Rectal smooth muscle tissue (tissue), 1 donor: ENCODE data around the gene CLDN9.

Source experiments
- H3K27ac ChIP-seq: one replicate; pipeline ENCODE4 v1.7.0; 2013; ENCODE audit warnings: low read depth, low read length, inconsistent platforms
- H3K27me3 ChIP-seq: one replicate; pipeline ENCODE4 v1.7.0; 2013; ENCODE audit warnings: low read length; ENCODE audit not compliant: control insufficient read depth, insufficient read depth
- H3K36me3 ChIP-seq: one replicate; pipeline ENCODE4 v1.7.0; 2013; ENCODE audit warnings: low read length; ENCODE audit not compliant: control insufficient read depth, insufficient read depth
- H3K4me1 ChIP-seq: one replicate; pipeline ENCODE4 v1.7.0; 2013; ENCODE audit warnings: low read length; ENCODE audit not compliant: control insufficient read depth, insufficient read depth
- H3K4me3 ChIP-seq: one replicate; pipeline ENCODE4 v1.7.0; 2013; ENCODE audit warnings: low read length
- H3K9ac ChIP-seq: one replicate; pipeline ENCODE4 v1.7.0; 2013; ENCODE audit warnings: low read length

The CLDN9 gene

DNA sequence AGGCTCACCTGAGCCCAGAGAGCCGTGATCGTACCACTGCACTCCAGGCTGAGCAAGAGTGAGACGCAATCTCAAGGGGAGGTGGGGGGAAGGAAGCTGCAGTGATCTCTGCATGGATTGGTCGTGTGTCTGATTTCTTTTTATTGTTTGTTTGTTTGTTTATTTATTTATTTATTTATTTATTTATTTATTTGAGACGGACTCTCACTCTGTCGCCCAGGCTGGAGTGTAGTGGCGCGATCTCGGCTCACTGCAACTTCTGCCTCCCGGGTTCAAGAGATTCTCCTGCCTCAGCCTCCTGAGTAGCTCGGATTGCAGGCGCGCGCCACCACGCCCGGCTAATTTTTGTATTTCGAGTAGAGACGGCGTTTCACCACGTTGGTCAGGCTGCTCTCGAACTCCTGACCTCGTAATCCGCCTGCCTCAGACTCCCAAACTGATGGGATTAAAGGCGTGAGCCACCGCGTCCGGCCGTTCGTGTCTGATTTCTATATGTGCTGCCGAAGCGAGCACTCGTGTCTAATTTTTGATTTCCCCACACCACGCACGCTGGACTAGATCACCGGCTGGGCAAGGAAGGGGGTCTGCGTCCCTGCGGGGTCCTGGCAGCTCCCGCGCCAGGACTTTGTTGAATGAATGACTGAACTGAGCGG is 7.0 kb downstream of the CLDN9 start:
- peaks cover 5% of the 10 kb centered on the region for H3K27me3 ChIP-seq
- H3K36me3 ChIP-seq: no peaks in the 10 kb centered on the region
- peak overlapping the region; percentile 61 for H3K4me3 ChIP-seq
- no peak overlapping the region for H3K27ac ChIP-seq
- H3K9ac ChIP-seq: no peak overlapping the region
- H3K4me1 ChIP-seq: peaks cover 14% of the 10 kb centered on the region

DNA sequence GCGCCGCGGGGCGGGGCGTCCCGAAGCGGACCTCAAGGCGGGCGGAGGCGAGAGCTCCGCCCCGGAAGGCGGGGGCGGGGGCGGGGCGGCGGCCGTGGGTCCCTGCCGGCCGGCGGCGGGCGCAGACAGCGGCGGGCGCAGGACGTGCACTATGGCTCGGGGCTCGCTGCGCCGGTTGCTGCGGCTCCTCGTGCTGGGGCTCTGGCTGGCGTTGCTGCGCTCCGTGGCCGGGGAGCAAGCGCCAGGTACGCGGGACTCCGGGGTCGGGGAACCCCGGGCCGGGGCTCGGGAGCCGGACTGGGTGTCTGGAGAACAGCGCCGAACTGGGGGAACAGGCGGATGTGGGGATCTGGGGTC is 7.5 kb downstream of the CLDN9 start, which contains the start of gene TNFRSF12A:
TSS of gene TNFRSF12A (plus strand) at position 122 of the 357 bp plus-strand sequence. CDS start at position 152, 30 bp downstream.
- Histone ChIP-seq H3K4me1 (peaks cover 14% of the 10 kb centered on the region), H3K36me3 (no peaks in the 10 kb centered on the region), H3K4me3 (peak within 1 kb of the TSS; percentile 71), H3K27ac (peak within 1 kb of the TSS; percentile 93), H3K9ac (peak within 1 kb of the TSS; percentile 1), H3K27me3 (peaks cover 5% of the 10 kb centered on the region)

GRCh38 chr16:3020604-3021448 is 8.1 kb downstream of the CLDN9 start:
- Histone ChIP-seq H3K9ac (peak overlapping the region; percentile 1), H3K27me3 (peaks cover 5% of the 10 kb centered on the region), H3K4me3 (peak overlapping the region; percentile 71), H3K36me3 (no peaks in the 10 kb centered on the region), H3K4me1 (peaks cover 14% of the 10 kb centered on the region), H3K27ac (peak overlapping the region; percentile 93)

DNA sequence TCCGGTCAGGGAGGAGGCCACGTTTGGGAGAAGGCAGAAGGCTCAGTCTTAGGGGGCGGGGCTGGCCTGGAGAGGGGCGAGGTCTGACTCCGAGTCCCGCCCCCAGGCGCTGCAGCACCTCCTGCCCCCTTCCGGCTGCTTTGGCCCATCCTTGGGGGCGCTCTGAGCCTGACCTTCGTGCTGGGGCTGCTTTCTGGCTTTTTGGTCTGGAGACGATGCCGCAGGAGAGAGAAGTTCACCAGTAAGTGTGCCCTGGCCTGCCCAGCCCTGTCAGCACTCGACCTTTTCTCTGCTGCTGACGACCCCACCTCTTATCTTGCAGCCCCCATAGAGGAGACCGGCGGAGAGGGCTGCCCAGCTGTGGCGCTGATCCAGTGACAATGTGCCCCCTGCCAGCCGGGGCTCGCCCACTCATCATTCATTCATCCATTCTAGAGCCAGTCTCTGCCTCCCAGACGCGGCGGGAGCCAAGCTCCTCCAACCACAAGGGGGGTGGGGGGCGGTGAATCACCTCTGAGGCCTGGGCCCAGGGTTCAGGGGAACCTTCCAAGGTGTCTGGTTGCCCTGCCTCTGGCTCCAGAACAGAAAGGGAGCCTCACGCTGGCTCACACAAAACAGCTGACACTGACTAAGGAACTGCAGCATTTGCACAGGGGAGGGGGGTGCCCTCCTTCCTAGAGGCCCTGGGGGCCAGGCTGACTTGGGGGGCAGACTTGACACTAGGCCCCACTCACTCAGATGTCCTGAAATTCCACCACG is 8.9 kb downstream of the CLDN9 start:
- no peaks in the 10 kb centered on the region for H3K36me3 ChIP-seq
- peak overlapping the region; percentile 7 for H3K9ac ChIP-seq
- H3K27me3 ChIP-seq: no peaks in the 10 kb centered on the region
- peak overlapping the region; percentile 93 for H3K27ac ChIP-seq
- peak overlapping the region; percentile 71 for H3K4me3 ChIP-seq
- H3K4me1 ChIP-seq: peaks cover 14% of the 10 kb centered on the region

GRCh38 chr16:3022208-3022683 is 9.5 kb downstream of the CLDN9 start:
- Histone ChIP-seq H3K9ac (no peak overlapping the region), H3K36me3 (no peaks in the 10 kb centered on the region), H3K27ac (peak overlapping the region; percentile 94), H3K27me3 (no peaks in the 10 kb centered on the region), H3K4me1 (peaks cover 14% of the 10 kb centered on the region), H3K4me3 (peak overlapping the region; percentile 76)

GRCh38 chr16:3022684-3023414 is 10.1 kb downstream of the CLDN9 start:
- Histone ChIP-seq H3K27ac (peak overlapping the region; percentile 94), H3K4me3 (peak overlapping the region; percentile 76), H3K36me3 (no peaks in the 10 kb centered on the region), H3K27me3 (no peaks in the 10 kb centered on the region), H3K9ac (peak overlapping the region; percentile 1), H3K4me1 (peaks cover 14% of the 10 kb centered on the region)

GRCh38 chr16:3023415-3023668 is 10.6 kb downstream of the CLDN9 start:
- H3K4me3 ChIP-seq: peak overlapping the region; percentile 76
- H3K4me1 ChIP-seq: peaks cover 14% of the 10 kb centered on the region
- H3K27me3 ChIP-seq: no peaks in the 10 kb centered on the region

GRCh38 chr16:3023669-3024478 is 11.2 kb downstream of the CLDN9 start, which contains the start of the genes HCFC1R1 and THOC6:
TSS of gene HCFC1R1 (minus strand) at chr16:3023942. CDS start at chr16:3023941, 1 bp downstream.
TSS of gene THOC6 (plus strand) at chr16:3024035. CDS start at chr16:3024327, 292 bp downstream.
- Histone ChIP-seq H3K27me3 (peaks cover 4% of the 10 kb centered on the region), H3K27ac (peak within 1 kb of the TSS; percentile 94), H3K9ac (peak within 1 kb of the TSS; percentile 59), H3K36me3 (peaks cover 2% of the 10 kb centered on the region), H3K4me1 (peaks cover 16% of the 10 kb centered on the region), H3K4me3 (peak within 1 kb of the TSS; percentile 76)

More at GRCh38 chr16:3023415-3023668, 10.6 kb downstream of the CLDN9 start:
- Histone ChIP-seq H3K9ac (peak overlapping the region; percentile 1), H3K36me3 (no peaks in the 10 kb centered on the region), H3K27ac (peak overlapping the region; percentile 94)

DNA sequence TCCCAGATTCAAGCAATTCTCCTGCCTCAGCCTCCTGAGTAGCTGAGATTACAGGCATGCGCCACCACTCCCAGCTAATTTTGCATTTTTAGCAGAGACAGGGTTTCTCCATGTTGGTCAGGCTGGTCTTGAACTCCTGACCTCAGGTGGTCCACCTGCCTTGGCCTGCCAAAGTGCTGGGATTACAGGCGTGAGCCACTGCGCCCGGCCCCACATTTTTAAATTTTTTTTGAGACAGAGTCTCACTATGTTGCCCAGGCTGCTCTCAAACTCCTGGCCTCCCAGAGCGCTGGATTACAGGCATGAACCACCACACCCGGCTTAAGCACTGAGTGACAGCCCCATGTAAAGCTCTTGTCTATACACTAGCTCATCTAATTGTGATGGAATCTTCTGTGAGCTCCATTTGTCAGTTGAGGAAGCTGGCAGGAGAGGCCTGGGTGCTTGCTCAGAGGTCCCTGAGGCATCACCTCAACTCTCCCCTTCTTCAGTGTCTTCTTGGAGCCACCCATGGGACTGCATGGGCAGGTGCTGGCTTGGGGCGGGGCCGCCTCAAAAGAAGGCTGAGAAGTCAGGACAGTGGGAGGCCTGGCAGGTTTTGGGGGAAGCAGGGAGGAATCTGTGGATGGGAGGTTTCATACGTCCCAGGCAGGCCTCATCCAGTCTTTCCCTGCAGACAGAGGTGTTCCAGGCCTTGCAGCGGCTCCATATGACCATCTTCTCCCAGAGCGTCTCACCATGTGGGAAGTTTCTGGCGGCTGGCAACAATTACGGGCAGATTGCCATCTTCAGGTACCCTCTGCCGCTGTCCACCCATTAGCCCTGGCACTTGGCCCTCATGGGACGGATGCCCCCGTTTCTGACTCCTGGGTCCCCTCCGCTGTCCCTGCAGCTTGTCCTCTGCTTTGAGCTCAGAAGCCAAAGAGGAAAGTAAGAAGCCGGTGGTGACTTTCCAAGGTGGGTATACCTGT is 12.6 kb downstream of the CLDN9 start:
- Histone ChIP-seq H3K4me3 (no peak overlapping the region), H3K27me3 (peaks cover 11% of the 10 kb centered on the region), H3K36me3 (peaks cover 4% of the 10 kb centered on the region), H3K9ac (no peak overlapping the region), H3K27ac (no peak overlapping the region), H3K4me1 (peaks cover 16% of the 10 kb centered on the region)

DNA sequence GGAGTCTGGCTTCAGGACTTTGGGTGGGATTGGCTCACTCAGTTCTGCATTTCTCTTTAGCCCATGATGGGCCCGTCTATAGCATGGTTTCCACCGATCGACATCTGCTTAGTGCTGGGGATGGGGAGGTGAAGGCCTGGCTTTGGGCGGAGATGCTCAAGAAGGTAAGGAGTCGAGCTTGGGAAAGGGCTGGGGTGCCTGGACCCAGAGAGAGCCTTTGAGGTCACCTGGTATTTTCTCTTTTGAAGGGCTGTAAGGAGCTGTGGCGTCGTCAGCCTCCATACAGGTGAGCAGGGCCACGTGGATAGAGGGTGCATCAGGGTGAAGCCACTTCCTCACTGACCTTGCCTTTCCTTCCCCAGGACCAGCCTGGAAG is 13.3 kb downstream of the CLDN9 start:
- Histone ChIP-seq H3K36me3 (peaks cover 4% of the 10 kb centered on the region), H3K4me3 (no peak overlapping the region), H3K9ac (no peak overlapping the region), H3K27me3 (peaks cover 11% of the 10 kb centered on the region), H3K4me1 (peaks cover 16% of the 10 kb centered on the region), H3K27ac (no peak overlapping the region)
